Stimulated activated CD8-positive, alpha-beta memory T cell treated with anti-CD3 and anti-CD28 coated beads, Interleukin-7, amount 100 ng/mL, for 24 hours (primary cell): ENCODE data around the gene ARAF.

Source experiments
- DNase-seq: peaks from one replicate; pipeline ENCODE4 v3.0.0-alpha.2; 2020; ENCODE audit warnings: low read depth

The ARAF gene

GRCh38 chrX:47564438-47565085, 3.6 kb downstream of the ARAF start:
- no peak for DNase-seq

GRCh38 chrX:47566841-47567240, 5.8 kb downstream of the ARAF start:
- DNase-seq = no peak

GRCh38 chrX:47568656-47569295, 7.8 kb downstream of the ARAF start:
- no peak for DNase-seq

- no peak for DNase-seq
Observed at GRCh38 chrX:47570794-47571193, 9.8 kb downstream of the ARAF start.

GRCh38 chrX:47571215-47571614, 10.2 kb downstream of the ARAF start:
- DNase-seq = no peak

- no peak for DNase-seq
Observed at GRCh38 chrX:47571896-47572295, 10.9 kb downstream of the ARAF start.

- DNase-seq = no peak
Observed at GRCh38 chrX:47572773-47573340, 11.9 kb downstream of the ARAF start.

- no peak for DNase-seq
Observed at GRCh38 chrX:47573341-47574075, 12.5 kb downstream of the ARAF start.

GRCh38 chrX:47574076-47574546, 13.1 kb downstream of the ARAF start:
- no peak for DNase-seq

- DNase-seq = no peak
Observed at GRCh38 chrX:47574547-47575301, 13.7 kb downstream of the ARAF start.

- DNase-seq = no peak
Observed at GRCh38 chrX:47576021-47576898, 15.3 kb downstream of the ARAF start.

- no peak for DNase-seq
Observed at GRCh38 chrX:47577424-47577823, 16.4 kb downstream of the ARAF start.

GRCh38 chrX:47577901-47578300, 16.9 kb downstream of the ARAF start:
- no peak for DNase-seq

GRCh38 chrX:47578692-47579091, 17.7 kb downstream of the ARAF start:
- no peak for DNase-seq

GRCh38 chrX:47579537-47579936, 18.5 kb downstream of the ARAF start:
- DNase-seq = no peak

GRCh38 chrX:47581731-47582647, 21.0 kb downstream of the ARAF start, which contains the start of gene TIMP1:
TSS of gene TIMP1 (plus strand) at chrX:47582436. CDS start at chrX:47583416, 980 bp downstream.
- DNase-seq = peak; percentile 51

- DNase-seq = no peak
Observed at GRCh38 chrX:47583240-47583861, 22.3 kb downstream of the ARAF start.

GRCh38 chrX:47584714-47585113, 23.7 kb downstream of the ARAF start:
- DNase-seq = no peak

- no peak for DNase-seq
Observed at GRCh38 chrX:47585273-47585672, 24.3 kb downstream of the ARAF start.
